Hematopoietic multipotent progenitor cell treated with erythropoietin and hydrocortisone succinate and interleukin-3 and kit ligand, for 4 days (in vitro differentiated cells): ENCODE measurements around the gene CDCA4.

Experiments used
- DNase-seq: peaks from one replicate; pipeline ENCODE4 v3.0.0-alpha.2; 2015

The CDCA4 gene

GRCh38 chr14:104984056-104984894 lies 36.6 kb downstream of the CDCA4 start:
- DNase-seq, result no peak

- no peak for DNase-seq
These were observed 37.6 kb downstream of the CDCA4 start for GRCh38 chr14:104983231-104983721.

GRCh38 chr14:104982548-104983230 lies 38.2 kb downstream of the CDCA4 start:
- no peak for DNase-seq

- DNase-seq, result no peak
These were observed 39.0 kb downstream of the CDCA4 start for GRCh38 chr14:104981699-104982541.

- no peak for DNase-seq
These were observed 40.0 kb downstream of the CDCA4 start for GRCh38 chr14:104980611-104981531.

- no peak for DNase-seq
These were observed 40.9 kb downstream of the CDCA4 start for GRCh38 chr14:104979758-104980610.

GRCh38 chr14:104978746-104979691 lies 41.9 kb downstream of the CDCA4 start:
- peak; percentile 29 for DNase-seq

- peak; percentile 91 for DNase-seq
These were observed 42.9 kb downstream of the CDCA4 start, which contains the start of gene AHNAK2 for GRCh38 chr14:104977681-104978653. Gene AHNAK2 (minus strand): TSS chr14:104978374. CDS start chr14:104978237, 137 bp downstream.

GRCh38 chr14:104977008-104977680 lies 43.7 kb downstream of the CDCA4 start:
- DNase-seq, result no peak

- DNase-seq, result peak; percentile 91
These were observed 44.5 kb downstream of the CDCA4 start for GRCh38 chr14:104976198-104977007.

- peak; percentile 67 for DNase-seq
These were observed 45.2 kb downstream of the CDCA4 start for GRCh38 chr14:104975481-104976197.

- DNase-seq, result no peak
These were observed 46.1 kb downstream of the CDCA4 start for GRCh38 chr14:104974665-104975390.

- no peak for DNase-seq
These were observed 46.7 kb downstream of the CDCA4 start for GRCh38 chr14:104974146-104974541.

GRCh38 chr14:104973385-104974145 lies 47.3 kb downstream of the CDCA4 start:
- no peak for DNase-seq

GRCh38 chr14:104973135-104973384 lies 47.8 kb downstream of the CDCA4 start:
- no peak for DNase-seq
